Duodenal mucosa (tissue), 2 donors: Measurements from ENCODE around the gene ZNF791.
"Not testable (repeated sequence)": the region's sequence is repeated elsewhere in the genome, so short reads cannot be mapped to it uniquely, and the experiment has no call there.

Source experiments
- H3K27ac ChIP-seq: one replicate; pipeline ENCODE4 v1.7.0; 2013; ENCODE audit warnings: low read depth, low read length
- H3K27me3 ChIP-seq, 2 donors: one replicate each; pipeline ENCODE4 v1.7.0; 2013; ENCODE audit warnings: low read length in 2 of 2, control low read depth in 1 of 2; ENCODE audit not compliant: insufficient read depth in 2 of 2, control insufficient read depth in 1 of 2
- H3K36me3 ChIP-seq, 2 donors: one replicate each; pipeline ENCODE4 v1.7.0; 2013; ENCODE audit warnings: low read length in 2 of 2, control low read depth in 1 of 2; ENCODE audit not compliant: insufficient read depth in 2 of 2, control insufficient read depth in 1 of 2
- H3K4me1 ChIP-seq, 2 donors: one replicate each; pipeline ENCODE4 v1.7.0; 2013; ENCODE audit warnings: low read length in 2 of 2, control low read depth in 1 of 2; ENCODE audit not compliant: insufficient read depth in 2 of 2, control insufficient read depth in 1 of 2
- H3K4me3 ChIP-seq, 2 donors: one replicate each; pipeline ENCODE4 v1.7.0; 2013; ENCODE audit warnings: low read length in 2 of 2, low read depth in 1 of 2
- H3K9ac ChIP-seq, 2 donors: one replicate each; pipeline ENCODE4 v1.7.0; 2013; ENCODE audit warnings: low read length in 2 of 2, low read depth in 1 of 2
- H3K9me3 ChIP-seq, 2 donors: one replicate each; pipeline ENCODE4 v1.7.0; 2013; ENCODE audit warnings: low read length in 2 of 2, control low read depth in 1 of 2; ENCODE audit not compliant: control insufficient read depth in 1 of 2

ZNF791 gene

DNA sequence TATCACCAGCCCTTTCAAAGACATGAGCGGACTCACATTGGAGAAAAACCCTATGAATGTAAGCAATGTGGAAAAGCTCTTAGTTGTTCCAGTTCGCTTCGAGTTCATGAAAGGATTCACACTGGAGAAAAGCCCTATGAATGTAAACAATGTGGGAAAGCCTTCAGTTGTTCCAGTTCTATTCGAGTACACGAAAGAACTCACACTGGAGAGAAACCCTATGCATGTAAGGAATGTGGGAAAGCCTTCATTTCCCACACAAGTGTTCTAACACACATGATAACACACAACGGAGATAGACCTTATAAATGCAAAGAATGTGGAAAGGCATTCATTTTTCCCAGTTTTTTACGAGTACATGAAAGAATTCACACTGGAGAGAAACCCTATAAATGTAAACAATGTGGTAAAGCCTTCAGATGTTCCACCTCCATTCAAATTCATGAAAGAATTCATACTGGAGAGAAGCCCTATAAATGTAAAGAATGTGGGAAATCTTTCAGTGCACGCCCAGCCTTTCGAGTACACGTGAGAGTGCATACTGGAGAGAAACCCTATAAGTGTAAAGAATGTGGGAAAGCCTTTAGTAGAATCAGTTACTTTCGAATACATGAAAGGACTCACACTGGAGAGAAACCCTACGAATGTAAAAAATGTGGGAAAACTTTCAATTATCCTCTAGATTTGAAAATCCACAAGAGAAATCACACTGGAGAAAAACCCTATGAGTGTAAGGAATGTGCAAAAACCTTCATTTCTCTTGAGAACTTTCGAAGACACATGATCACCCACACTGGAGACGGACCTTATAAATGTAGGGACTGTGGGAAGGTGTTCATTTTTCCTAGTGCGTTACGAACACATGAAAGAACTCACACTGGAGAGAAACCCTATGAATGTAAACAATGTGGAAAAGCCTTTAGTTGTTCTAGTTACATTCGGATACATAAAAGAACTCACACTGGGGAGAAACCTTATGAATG is 17.6 kb downstream of the ZNF791 start:
- Histone ChIP-seq H3K27ac (no peak overlapping the region), H3K4me3 (no peak overlapping the region), H3K27me3 (no peaks in the 10 kb centered on the region), H3K4me1 (no peaks in the 10 kb centered on the region), H3K36me3 (peaks cover 21 to 65% of the 10 kb centered on the region in 2 donors), H3K9me3 (peaks cover 22 to 27% of the 10 kb centered on the region in 2 donors), H3K9ac (no peak overlapping the region)

DNA sequence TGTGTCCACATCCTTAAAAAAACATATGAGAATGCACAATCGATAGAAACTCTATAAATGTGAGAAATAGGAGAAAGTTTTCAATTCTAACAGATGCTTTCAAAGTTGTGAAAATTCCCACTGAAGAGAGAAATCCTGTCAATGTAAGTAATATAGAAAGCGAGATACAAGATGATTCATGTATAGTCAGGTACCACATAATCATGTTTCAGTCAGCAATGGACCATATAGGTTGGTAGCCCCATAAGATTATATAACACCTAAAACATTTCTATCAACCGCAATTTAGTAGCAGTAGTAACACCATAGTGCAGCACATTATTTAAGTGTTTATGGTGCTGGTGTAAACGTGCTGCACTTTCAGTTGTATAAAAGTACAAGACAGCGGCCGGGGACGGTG is 18.5 kb downstream of the ZNF791 start:
- H3K9me3 ChIP-seq: peaks cover 22 to 26% of the 10 kb centered on the region in 2 donors
- H3K36me3 ChIP-seq: peaks cover 21 to 57% of the 10 kb centered on the region in 2 donors
- H3K27ac ChIP-seq: no peak overlapping the region
- H3K9ac ChIP-seq: no peak overlapping the region
- no peak overlapping the region for H3K4me3 ChIP-seq
- H3K27me3 ChIP-seq: no peaks in the 10 kb centered on the region
- H3K4me1 ChIP-seq: no peaks in the 10 kb centered on the region

DNA sequence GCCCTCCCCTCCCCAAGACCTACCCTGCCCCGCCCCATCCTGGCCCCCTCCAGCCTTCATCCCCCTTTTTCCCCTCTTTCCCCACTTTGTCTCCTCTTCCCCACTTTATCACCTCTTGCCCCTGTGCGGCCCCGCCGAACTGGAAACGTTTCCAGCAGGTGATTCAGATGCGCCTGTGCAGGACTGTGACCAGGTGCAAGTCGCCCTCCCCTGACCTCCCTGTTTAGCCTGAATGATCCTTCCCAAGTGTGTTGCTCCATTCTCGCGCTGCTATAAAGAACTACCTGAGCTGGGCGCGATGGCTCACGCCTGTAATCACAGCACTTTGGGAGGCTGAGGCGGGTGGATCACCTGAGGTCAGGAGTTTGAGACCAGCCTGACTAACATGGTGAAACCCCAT is 25.9 kb downstream of the ZNF791 start:
- H3K27me3 ChIP-seq: no peaks in the 10 kb centered on the region
- no peaks in the 10 kb centered on the region for H3K9me3 ChIP-seq
- no peak overlapping the region for H3K4me3 ChIP-seq
- H3K27ac ChIP-seq: no peak overlapping the region
- no peaks in the 10 kb centered on the region for H3K36me3 ChIP-seq
- no peak overlapping the region for H3K9ac ChIP-seq
- peaks cover 0 to 3% of the 10 kb centered on the region in 2 donors for H3K4me1 ChIP-seq

DNA sequence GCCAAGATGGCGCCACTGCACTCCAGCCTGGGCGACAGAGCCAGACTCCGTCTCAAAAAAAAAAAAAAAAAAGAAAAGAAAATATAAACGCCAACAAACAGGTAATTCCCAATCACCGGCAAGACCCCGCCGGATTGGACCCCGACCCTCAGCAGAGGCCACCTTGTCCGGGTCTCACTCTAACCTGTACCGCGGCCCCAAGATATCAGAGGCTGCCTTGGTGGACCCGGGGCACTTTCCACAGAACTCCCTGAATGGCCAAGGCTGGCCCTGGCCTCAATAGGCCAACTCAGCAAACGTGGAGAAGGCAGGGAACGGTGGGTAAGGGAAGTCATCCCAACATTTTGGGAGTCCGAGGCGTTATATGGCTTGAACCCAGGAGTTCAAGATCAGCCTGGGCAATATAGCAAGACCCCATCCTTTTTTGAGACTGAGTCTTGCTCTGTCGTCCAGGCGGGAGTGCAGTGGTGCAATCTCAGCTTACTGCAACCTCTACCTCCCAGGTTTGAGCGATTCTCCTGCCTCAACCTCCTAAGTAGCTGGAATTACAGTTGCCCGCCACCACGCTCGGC is 28.0 kb downstream of the ZNF791 start:
- Histone ChIP-seq H3K4me3 (no peak overlapping the region), H3K27ac (no peak overlapping the region), H3K9ac (no peak overlapping the region), H3K27me3 (no peaks in the 10 kb centered on the region), H3K9me3 (no peaks in the 10 kb centered on the region), H3K36me3 (no peaks in the 10 kb centered on the region), H3K4me1 (peaks cover 0 to 3% of the 10 kb centered on the region in 2 donors)

DNA sequence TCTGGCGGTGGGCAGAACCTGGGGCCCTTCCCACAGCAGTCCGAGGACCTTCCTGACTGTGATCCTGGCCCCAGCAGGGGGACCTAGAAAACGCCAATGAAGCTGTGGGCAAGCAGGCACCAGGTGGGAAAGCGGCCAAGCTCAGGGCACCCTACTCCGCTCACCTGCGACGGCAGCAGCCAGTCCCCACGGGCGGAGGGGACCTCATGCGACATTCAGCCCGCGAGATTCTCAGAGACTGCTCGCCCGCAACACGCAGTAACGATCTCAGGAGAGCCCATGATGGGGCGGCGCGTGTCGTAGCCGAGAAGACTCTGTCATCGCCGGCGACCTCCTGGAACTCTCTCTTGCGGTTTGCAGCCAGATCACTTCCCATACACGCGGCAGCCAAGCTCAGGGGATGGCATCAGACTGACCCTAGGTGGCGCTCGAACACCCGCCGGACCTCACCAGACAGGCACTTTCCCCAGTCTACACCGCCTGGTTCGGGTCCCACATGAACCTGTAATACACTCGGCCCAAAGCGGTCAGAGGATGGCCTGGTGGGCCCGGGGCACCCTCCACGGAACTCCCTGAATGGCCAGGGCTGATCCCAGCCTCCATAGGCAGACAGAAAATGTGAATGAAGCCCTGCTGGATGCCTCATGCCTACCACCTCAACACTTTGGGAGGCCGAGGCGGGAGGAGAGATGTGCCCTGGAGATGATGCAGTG is 29.3 kb downstream of the ZNF791 start:
- no peaks in the 10 kb centered on the region for H3K27me3 ChIP-seq
- H3K4me1 ChIP-seq: peaks cover 0 to 3% of the 10 kb centered on the region in 2 donors
- H3K9ac ChIP-seq: peak overlapping the region; percentile 26 to 38
- peak overlapping the region; percentile 48 to 64 for H3K4me3 ChIP-seq
- no peaks in the 10 kb centered on the region for H3K9me3 ChIP-seq
- H3K36me3 ChIP-seq: no peaks in the 10 kb centered on the region
- no peak overlapping the region for H3K27ac ChIP-seq

DNA sequence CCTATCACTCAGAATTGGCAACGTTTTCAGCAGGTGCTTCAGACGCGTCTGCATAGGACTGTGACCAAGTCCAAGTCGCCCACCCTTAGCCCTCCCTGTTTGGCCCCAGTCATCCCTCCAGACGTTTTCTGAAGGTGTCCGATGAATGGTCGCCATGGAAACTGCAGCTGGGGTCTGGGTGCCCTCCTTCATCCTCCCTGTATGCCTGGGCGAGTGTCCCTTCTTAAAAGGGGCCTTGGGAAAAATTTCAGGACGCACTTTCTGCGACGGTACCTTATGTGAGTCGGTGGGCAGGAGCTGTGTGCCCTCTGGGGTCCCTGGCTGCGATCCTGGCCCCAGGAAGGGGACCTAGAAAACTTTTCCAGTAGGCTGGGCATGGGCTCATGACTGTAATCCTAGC is 30.7 kb downstream of the ZNF791 start:
- H3K36me3 ChIP-seq: no peaks in the 10 kb centered on the region
- H3K4me3 ChIP-seq: no peak overlapping the region
- no peak overlapping the region for H3K9ac ChIP-seq
- H3K4me1 ChIP-seq: peaks cover 0 to 3% of the 10 kb centered on the region in 2 donors
- H3K27me3 ChIP-seq: no peaks in the 10 kb centered on the region
- H3K9me3 ChIP-seq: no peaks in the 10 kb centered on the region
- H3K27ac ChIP-seq: no peak overlapping the region

DNA sequence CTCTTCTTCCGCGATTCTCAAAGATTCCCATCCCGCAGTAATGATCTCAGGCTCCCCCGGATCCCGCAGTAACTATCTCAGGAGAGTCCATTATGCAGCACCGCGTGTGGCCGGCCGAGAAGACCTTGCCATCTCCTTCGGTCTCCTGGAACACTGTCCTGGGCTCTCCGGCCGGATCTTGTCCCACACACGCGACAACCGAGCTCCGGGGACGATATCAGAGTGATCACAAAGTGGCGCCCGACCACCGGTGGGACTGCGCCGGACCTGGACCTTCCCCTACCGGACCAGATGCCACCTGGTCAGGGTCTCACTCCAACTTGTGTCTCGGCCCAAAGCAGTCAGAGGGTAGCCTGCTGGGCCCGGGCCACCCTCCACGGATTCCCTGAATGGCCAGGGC is 31.8 kb downstream of the ZNF791 start:
- H3K9me3 ChIP-seq: no peaks in the 10 kb centered on the region
- no peak overlapping the region for H3K4me3 ChIP-seq
- no peak overlapping the region for H3K9ac ChIP-seq
- H3K27ac ChIP-seq: no peak overlapping the region
- H3K36me3 ChIP-seq: no peaks in the 10 kb centered on the region
- no peaks in the 10 kb centered on the region for H3K27me3 ChIP-seq
- peaks cover 0 to 3% of the 10 kb centered on the region in 2 donors for H3K4me1 ChIP-seq

DNA sequence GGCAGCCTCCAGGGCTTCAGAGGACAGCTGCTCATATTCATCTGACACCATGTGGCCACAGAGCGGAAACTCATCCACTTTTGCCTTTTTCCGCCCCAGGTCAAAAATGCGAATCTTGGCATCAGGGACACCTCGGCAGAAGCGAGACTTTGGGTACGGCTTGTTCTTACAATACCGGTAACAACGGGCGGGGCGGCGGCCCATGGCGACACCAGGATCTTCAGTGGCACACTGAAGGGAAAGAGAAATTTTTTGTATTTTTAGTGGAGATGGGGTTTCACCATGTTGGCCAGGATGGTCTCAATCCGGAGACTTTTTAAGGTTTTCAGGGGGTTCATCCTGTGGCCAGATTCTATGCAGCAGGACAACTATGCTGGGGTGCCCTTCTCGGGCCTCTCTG is 33.0 kb downstream of the ZNF791 start:
- not testable (repeated sequence) for H3K27me3 ChIP-seq, H3K27ac ChIP-seq, H3K4me1 ChIP-seq, H3K9me3 ChIP-seq, H3K9ac ChIP-seq, H3K4me3 ChIP-seq, H3K36me3 ChIP-seq

DNA sequence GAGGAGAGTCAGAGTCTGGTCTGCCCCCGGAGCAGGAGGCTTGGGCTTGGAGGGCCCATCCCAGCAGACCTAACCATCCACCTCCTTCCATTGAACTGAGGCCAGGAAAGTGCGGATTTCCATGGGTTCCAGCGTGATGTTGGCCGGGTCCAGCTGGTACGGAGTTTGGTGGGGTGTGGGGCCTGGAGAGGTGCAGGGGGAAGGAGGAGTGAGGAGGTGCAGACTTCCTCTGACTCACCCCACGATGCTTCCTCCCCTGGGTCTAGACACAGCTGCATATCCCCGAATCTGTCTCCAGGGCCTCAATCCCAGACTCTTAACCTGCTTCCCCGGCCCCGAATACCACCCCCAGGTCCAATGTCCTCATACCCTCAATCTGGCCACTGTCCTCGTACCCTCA is 35.8 kb downstream of the ZNF791 start:
- no peaks in the 10 kb centered on the region for H3K36me3 ChIP-seq
- H3K27me3 ChIP-seq: no peaks in the 10 kb centered on the region
- H3K4me1 ChIP-seq: peaks cover 5% of the 10 kb centered on the region in 2 donors

DNA sequence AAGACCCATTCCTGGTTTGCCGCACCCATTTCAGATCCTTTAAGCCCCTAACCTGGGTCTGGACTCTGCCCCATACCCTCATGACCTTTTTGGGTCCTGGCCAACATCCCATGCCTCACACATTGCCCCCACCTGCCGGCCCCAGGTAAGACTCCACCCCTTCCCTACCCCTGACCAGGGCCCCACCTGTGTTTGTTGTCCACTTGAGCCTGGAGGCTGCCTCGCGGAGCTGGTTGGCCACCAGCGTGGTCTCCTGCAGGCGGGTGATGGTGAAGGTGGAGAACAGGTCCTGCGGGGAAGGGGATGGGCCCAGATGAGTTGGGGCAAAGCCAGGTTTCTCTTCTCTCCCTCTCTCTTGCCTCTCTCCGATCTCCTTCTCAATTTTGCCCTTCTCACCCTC is 36.3 kb downstream of the ZNF791 start:
- H3K4me3 ChIP-seq: peak overlapping the region; percentile 40 to 51
- no peak overlapping the region for H3K9ac ChIP-seq
- H3K4me1 ChIP-seq: peaks cover 5% of the 10 kb centered on the region in 2 donors
- H3K27me3 ChIP-seq: no peaks in the 10 kb centered on the region
- H3K36me3 ChIP-seq: peaks cover 0 to 2% of the 10 kb centered on the region in 2 donors
- no peak overlapping the region for H3K27ac ChIP-seq
- no peaks in the 10 kb centered on the region for H3K9me3 ChIP-seq

More for the DNA sequence above, 35.8 kb downstream of the ZNF791 start:
- Histone ChIP-seq H3K9ac (no peak overlapping the region), H3K9me3 (no peaks in the 10 kb centered on the region), H3K27ac (no peak overlapping the region), H3K4me3 (no peak overlapping the region)
